ENCODE measurements around the gene SACM1L.

The SACM1L gene

DNA sequence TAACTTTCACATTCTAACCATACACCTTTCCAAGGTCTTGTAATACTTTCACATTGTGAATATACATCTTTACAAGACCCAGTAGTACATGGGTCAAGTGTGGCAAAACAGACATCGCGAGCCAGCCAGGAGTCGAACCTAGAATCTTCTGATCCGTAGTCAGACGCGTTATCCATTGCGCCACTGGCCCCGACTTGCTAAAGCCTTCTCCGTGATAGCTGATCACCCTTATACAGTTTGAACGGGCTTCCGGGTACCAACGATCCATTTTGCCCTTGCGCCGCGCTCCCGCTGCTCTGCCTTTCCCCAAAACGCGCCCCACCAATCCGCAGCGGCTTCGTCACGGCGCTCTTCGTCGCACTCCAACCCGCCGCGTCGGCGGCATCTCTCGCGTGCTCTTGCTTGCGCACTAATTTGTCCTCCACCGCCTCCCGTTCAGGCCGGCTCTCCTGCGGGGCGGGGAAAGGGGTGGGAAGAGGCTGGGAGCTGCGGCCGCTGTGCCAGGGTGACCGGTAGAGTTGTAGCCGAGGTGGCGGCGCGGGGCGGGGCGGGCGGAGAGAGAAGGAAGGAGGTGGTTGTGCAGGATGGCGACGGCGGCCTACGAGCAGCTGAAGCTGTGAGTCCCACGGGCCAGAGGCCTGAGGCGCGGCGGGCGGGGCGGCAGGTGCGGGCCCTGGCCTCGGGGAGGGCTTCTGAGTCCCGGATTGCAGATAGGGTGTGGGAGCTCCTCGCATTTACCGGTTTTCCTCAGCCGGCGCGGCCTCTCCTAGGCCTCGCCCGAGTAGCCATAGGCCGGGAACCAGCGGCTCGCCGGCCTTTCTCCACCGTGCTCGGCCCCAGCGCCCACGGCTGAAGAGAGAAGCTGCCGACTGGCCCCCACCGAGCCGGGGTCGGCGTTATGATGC is at the start of gene SACM1L:
TSS of gene SACM1L (plus strand) at position 515 of the 905 bp plus-strand sequence. CDS start at position 585, 70 bp downstream.
- DNase-seq, result peak; percentile 93

GRCh38 chr3:45640091-45640507 is 49.1 kb upstream of the SACM1L start:
- DNase-seq, result no peak

DNA sequence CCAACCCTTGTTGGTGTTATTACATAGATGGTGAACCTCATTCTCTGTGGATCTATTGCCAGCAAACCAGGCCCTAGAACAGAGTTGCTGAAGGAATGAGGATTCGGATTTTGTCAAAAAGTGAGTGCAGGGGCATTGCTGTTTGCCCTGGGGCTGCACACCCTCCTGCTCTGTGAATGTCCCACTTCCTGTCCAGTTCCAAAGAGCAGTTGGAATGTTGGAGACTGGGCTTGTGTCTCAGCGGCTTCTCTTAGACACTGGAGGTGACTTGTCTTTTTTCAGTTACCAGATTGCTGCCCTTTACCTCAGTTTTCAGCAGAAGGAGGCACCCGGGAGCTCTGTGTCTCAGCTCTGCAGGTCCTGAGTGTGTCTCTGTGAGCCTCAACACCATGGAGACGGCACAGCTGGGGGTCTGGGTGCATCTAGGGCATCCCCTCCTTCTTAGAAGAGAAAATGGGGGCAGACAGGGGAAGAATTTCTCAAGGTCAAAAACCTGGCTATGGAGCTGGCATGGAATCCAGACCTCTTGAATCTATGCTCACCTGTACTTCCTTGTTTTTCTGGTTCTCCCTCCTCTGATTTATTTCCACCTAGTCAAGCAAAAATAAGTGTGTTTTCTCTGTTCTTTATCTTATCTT is 48.4 kb upstream of the SACM1L start:
- DNase-seq, result no peak

- DNase-seq, result no peak
These were observed 47.4 kb upstream of the SACM1L start for GRCh38 chr3:45641756-45642155.

DNA sequence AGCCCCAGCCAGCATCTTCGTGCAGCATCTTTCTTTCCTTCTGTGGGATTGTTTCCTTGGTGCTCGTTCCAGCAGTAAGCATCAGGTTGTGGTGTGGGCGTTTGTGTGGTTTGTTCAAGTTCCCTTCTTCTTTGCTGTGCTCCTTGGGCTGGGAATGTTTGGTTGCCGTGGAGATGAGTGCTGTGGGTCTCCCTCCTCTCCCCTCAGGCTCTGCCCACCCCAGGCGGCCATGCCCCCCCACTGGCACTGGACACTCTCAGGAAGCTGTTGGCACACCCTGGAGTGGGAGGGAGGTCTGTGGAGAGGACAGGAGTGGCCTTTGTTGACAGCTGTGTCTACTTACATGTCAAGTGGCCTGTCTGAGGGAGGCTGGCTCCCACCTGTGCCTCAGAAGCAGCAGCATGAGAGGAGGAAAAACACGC is 46.5 kb upstream of the SACM1L start:
- DNase-seq, result no peak

GRCh38 chr3:45644063-45644790 is 45.0 kb upstream of the SACM1L start:
- DNase-seq, result no peak

GRCh38 chr3:45644791-45645201 is 44.4 kb upstream of the SACM1L start:
- DNase-seq, result no peak

- no peak for DNase-seq
These were observed 43.1 kb upstream of the SACM1L start for GRCh38 chr3:45646051-45646585.

DNA sequence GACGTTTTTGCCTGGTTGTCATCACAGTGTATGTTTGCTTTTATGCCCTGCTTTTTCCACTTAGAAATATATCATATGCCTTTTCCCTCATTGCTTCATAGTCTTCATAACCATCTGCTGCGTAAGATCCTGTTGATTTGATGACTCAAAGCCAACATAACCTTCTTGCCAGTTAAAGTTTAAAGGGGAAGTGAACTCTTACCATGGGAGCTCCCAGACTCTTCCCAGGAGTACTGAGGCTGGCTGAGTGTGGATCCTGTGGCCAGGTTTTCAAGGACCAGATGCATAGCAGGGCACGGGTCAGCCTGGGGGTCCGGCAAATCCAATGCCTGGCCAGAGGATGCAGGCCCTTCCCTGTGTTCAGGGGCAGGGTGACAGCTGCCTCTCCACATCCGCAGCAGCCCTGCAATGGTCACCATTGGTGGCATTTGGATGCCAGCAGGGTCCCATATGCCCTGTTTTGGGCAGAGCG is 42.0 kb upstream of the SACM1L start:
- no peak for DNase-seq

GRCh38 chr3:45653205-45653604 is 36.0 kb upstream of the SACM1L start:
- DNase-seq, result no peak

GRCh38 chr3:45654397-45654944 is 34.7 kb upstream of the SACM1L start:
- DNase-seq, result no peak

- DNase-seq, result no peak
These were observed 33.3 kb upstream of the SACM1L start for GRCh38 chr3:45655906-45656305.

DNA sequence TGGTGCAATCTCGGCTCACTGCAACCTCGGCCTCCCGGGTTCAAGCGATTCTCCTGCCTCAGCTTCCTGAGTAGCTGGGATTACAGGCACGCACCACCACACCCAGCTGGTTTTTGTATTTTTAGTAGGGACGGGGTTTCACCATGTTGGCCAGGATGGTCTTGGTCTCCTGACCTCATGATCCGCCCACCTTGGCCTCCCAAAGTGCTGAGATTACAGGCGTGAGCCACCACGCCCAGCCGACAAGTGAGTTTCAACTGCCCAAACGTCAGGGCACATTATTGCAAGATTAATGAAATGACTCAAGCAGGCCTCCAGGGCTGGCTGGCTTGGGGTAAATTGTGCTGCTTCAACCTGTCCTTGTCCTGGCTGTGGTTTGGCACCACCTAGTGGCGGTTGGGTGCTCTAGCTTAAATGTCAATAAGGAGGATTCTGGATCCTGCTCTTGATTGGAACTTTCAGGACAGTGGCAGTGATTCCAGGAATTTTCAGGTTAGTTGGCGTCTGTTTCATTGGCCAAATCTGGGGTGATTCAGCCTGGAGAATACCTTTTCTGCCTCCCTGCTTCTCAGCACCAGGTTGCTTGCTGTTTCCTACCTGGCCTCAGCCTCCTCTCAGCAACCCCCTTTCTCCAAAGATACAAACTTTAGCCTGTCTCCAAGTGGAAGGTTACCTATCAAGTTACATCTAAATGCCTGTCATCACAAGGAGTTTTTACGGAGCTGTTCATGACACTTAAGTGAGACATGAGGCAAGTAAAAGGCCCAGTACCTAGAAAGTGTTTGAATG is 32.4 kb upstream of the SACM1L start:
- DNase-seq, result peak; percentile 81

GRCh38 chr3:45657853-45658252 is 31.3 kb upstream of the SACM1L start:
- no peak for DNase-seq

- DNase-seq, result peak; percentile 46
These were observed 29.3 kb upstream of the SACM1L start for GRCh38 chr3:45659661-45660566.

DNA sequence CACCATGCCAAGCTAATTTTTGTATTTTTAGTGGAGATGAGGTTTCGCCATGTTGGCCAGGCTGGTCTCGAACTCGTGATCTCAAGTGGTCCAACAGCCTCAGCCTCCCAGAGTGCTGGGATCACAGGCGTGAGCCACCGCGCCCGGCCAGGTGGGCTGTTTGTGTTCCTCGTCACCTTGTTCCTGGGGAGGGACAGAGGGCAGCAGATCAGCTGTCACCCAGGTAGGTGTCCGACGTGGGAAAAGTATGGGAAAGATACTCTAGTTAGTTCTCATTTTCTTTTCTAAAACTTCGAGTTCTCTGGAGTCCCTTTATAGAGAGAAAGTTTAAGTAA is 28.7 kb upstream of the SACM1L start:
- DNase-seq, result no peak

DNA sequence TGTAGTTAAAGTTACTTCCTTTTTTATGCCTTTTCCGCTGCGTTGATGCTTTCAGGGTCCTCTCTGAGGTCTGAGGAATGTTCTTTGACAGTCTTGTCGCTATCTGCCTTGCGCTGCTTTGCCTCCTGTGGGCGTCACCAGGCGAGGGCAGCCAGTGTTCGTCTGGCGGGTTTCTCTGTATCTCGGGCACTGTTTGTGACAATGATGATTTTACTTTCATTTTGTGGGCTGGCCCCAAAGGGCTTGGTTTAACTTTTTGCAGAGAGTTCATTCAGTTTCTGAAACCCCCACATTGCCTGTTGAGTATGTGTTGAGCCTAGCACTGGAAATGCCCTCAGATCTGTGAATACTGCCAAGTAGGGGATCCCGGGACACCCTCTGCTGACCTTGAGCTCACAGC is 24.6 kb upstream of the SACM1L start:
- DNase-seq, result peak; percentile 63

- no peak for DNase-seq
These were observed 24.1 kb upstream of the SACM1L start for GRCh38 chr3:45665101-45665572.

DNA sequence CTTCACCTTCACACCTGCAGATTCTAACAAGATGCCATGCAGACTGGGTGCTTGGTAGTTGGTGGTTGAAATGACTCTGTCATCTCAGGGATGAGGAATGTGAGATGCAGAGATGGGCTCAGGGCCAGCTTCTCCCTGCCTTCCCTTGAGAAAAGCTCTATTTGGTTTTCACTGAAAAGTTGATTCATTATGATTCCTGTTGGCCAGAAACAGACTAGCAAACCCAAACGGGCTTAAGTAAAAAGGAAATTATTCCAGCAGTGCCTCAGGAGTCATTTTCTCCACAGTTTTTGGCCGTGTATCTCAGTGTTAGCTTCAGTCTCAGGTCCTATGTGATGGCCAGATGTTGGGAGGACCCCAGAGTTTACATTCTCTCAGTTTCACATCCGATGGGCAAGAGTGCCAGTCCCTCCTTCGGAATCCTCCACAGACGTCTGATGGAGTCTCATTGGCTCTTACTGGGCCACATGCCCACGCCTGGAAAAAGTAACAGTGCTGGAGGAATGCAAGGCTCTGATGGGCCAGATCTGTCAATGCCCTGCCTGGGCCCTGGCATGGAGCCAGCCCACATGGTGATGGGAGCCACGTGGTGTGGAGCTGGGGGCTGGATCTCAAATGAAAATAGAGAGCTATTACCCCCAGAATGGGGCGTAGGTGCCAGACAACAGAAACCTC is 22.3 kb upstream of the SACM1L start:
- DNase-seq, result no peak

- no peak for DNase-seq
These were observed 21.6 kb upstream of the SACM1L start for GRCh38 chr3:45667569-45667934.

All from stimulated activated CD4-positive, alpha-beta T cell treated with anti-CD3 and anti-CD28 coated beads, Interleukin-12 subunit alpha, Interleukin-12 subunit beta, amount 100 ng/mL, for 4 hours (primary cell).